ENCODE results near the gene MRPS15. TPM values are rescaled to one million over a fixed set of nuclear protein-coding genes. Genes with fewer than 3 reads are reported as not detected.

The MRPS15 gene
- total and polyA plus RNA-seq, 12 donors: 49.8 to 287 (median 81.6) TPM

DNA sequence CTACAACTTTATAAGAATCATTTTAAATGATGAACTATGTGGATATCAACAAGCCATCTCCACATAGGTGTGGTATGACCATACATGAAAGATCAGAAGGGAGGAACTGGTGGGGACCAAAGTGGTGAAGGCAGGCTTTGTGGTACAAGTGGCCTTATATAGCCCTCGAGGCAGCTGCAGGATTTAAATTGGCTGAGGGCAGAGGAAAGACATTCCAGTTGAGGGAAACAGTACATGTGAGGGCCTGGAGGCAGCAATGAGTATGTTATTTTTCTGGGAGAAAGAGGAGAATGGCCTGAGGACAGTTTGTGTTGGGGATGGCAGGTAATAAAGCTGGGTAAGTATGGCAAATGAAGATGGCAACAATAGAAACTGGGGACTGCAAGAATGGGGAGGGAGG lies 31.1 kb downstream of the MRPS15 start:
- H3K36me3 ChIP-seq (replicated peaks in 1 of 2): peaks cover 0 to 22% of the 10 kb centered on the region in 2 donors
- H3K4me1 ChIP-seq (replicated peaks in 1 of 2): no peaks in the 10 kb centered on the region
- no peaks in the 10 kb centered on the region for H3K27me3 ChIP-seq
- no peak for DNase-seq
- TF ChIP-seq POLR2A (IDR thresholded peaks at IDR 0.05): no peak
- TF ChIP-seq, protein P1, sequence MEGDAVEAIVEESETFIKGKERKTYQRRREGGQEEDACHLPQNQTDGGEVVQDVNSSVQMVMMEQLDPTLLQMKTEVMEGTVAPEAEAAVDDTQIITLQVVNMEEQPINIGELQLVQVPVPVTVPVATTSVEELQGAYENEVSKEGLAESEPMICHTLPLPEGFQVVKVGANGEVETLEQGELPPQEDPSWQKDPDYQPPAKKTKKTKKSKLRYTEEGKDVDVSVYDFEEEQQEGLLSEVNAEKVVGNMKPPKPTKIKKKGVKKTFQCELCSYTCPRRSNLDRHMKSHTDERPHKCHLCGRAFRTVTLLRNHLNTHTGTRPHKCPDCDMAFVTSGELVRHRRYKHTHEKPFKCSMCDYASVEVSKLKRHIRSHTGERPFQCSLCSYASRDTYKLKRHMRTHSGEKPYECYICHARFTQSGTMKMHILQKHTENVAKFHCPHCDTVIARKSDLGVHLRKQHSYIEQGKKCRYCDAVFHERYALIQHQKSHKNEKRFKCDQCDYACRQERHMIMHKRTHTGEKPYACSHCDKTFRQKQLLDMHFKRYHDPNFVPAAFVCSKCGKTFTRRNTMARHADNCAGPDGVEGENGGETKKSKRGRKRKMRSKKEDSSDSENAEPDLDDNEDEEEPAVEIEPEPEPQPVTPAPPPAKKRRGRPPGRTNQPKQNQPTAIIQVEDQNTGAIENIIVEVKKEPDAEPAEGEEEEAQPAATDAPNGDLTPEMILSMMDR (IDR thresholded peaks at IDR 0.05): no peak
- no peaks in the 10 kb centered on the region for H3K9me3 ChIP-seq (replicated peaks in 1 of 3)
- WGBS, 4 donors: 58 to 83% (median 64%) methylated on average over 1 of the region's 1 CpG
- no peak overlapping the region for H3K4me3 ChIP-seq
- no peak overlapping the region for H3K27ac ChIP-seq
- intact Hi-C loops (cut with DNase I): no loop called here

DNA sequence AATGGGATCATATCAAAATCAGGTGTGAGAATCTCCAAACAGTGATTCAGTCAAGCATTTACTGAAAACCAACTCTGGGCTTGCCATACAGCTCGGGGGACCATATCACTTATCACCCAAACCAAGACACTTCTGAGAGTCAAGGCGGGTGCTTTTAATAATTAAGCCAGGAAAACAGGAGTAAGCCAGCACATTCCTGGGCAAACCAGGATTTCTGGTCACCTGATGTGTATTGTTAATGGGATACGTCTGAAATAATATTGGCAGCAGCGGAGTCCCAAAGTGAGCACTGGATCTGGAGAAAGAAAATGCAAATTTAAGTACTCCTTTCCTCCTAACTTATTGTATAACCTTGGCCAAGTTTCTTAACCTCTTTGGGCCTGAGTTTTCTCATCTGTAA lies 31.6 kb downstream of the MRPS15 start:
- Histone ChIP-seq H3K9me3 (replicated peaks in 1 of 3) (no peaks in the 10 kb centered on the region), H3K27ac (no peak overlapping the region), H3K27me3 (no peaks in the 10 kb centered on the region), H3K4me3 (no peak overlapping the region), H3K36me3 (replicated peaks in 1 of 2) (peaks cover 0 to 19% of the 10 kb centered on the region in 2 donors), H3K4me1 (replicated peaks in 1 of 2) (no peaks in the 10 kb centered on the region)
- 75 to 98% (median 89%) methylated on average over 3 to 4 of the region's 4 CpGs for WGBS, 4 donors
- DNase-seq: no peak
- TF ChIP-seq POLR2A (IDR thresholded peaks at IDR 0.05): no peak
- TF ChIP-seq, protein P1 (IDR thresholded peaks at IDR 0.05): no peak
- intact Hi-C loops (cut with DNase I): no loop called here

GRCh38 chr1:36425791-36426190 lies 38.4 kb downstream of the MRPS15 start:
- Histone ChIP-seq H3K4me3 (no peak overlapping the region), H3K4me1 (replicated peaks in 1 of 2) (no peaks in the 10 kb centered on the region), H3K27ac (no peak overlapping the region), H3K27me3 (no peaks in the 10 kb centered on the region), H3K36me3 (replicated peaks in 1 of 2) (no peaks in the 10 kb centered on the region), H3K9me3 (replicated peaks in 1 of 3) (no peaks in the 10 kb centered on the region)
- DNase-seq: no peak
- intact Hi-C loops (cut with DNase I): no loop called here
- no peak for TF ChIP-seq POLR2A (IDR thresholded peaks at IDR 0.05)
- TF ChIP-seq, protein P1 (IDR thresholded peaks at IDR 0.05): no peak
- WGBS, 4 donors: 81 to 90% (median 86%) methylated on average over 4 of the region's 4 CpGs

DNA sequence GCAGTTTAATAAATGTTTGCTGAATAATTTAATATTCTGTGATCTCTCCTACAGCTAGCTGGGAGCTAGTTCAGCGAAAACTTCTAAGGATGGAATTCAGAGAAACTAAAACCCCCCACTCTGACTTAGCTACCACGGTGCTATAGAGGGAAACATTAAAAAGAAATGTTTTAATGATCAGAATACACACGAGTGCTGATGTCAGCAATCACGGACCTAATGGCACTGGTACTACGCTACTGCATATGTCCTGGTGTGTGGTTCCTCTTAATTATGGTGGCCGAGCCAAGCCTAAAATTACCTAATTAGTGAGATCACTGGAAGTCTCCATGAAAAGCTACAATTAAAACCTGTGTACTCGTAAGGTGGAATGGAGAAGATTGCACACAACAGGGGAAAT lies 42.5 kb downstream of the MRPS15 start:
- no peak for DNase-seq
- intact Hi-C loops (cut with DNase I): loop anchor here in 1 of 2 donors (5.0 kb wide), 1 partner anchor 79 kb away; no protein-coding TSS in a partner anchor
- H3K27me3 ChIP-seq: no peaks in the 10 kb centered on the region
- no peak for TF ChIP-seq POLR2A (IDR thresholded peaks at IDR 0.05)
- TF ChIP-seq, protein P1 (IDR thresholded peaks at IDR 0.05): no peak
- no peak overlapping the region for H3K27ac ChIP-seq
- H3K36me3 ChIP-seq (replicated peaks in 1 of 2): no peaks in the 10 kb centered on the region
- H3K4me3 ChIP-seq: no peak overlapping the region
- 84 to 87% (median 86%) methylated on average over 7 of the region's 7 CpGs for WGBS, 4 donors
- H3K4me1 ChIP-seq (replicated peaks in 1 of 2): peaks cover 3 to 6% of the 10 kb centered on the region in 2 donors
- H3K9me3 ChIP-seq (replicated peaks in 1 of 3): no peaks in the 10 kb centered on the region
